ENCODE measurements around the gene SF3B3.
"Not testable (repeated sequence)": the region's sequence is repeated elsewhere in the genome, so short reads cannot be mapped to it uniquely, and the experiment has no call there.

- not testable (repeated sequence) for TF ChIP-seq CTCF (IDR thresholded peaks at IDR 0.05; ENCODE audit: low read depth, low read length); EZH2phosphoT487 (IDR thresholded peaks at IDR 0.05; ENCODE audit: low read depth)
These were observed 6.3 kb downstream of the SF3B3 start for GRCh38 chr16:70529954-70530353.
